PC-3 (cell line): ENCODE data around the gene FAM171A2. TPM values are rescaled to one million over a fixed set of nuclear protein-coding genes. Genes with fewer than 3 reads are reported as not detected.

Experiments used
- ATAC-seq: fragments of 200-7000 bp; cut with Tn5 transposase; 2 replicates; pipeline ENCODE4 v1.9.1; 2020; ENCODE audit warnings: mild to moderate bottlenecking, moderate library complexity
- BruUV-seq: library from RNA; stranded (reverse); fragments of 400-500 nt; replicated peaks from 2 replicates; lab custom pipeline; 2021; lab: Mats Ljungman, UMichigan
- CTCF ChIA-PET: fragments of 300-600 bp; sonication (Branson Sonifier 250); formaldehyde crosslinking; loops from one replicate; lab custom pipeline; 2022; ENCODE audit warnings: antibody characterized with exemption; lab: Charles Lee
- POLR2A ChIA-PET: fragments of 300-600 bp; sonication (Branson Sonifier 250); formaldehyde crosslinking; loops from one replicate; lab custom pipeline; 2022; ENCODE audit warnings: antibody characterized with exemption; ENCODE audit not compliant: unreplicated experiment; lab: Charles Lee
- DNase-seq: peaks from one replicate; pipeline ENCODE4 v3.0.0-alpha.2; 2015
- H2AFZ ChIP-seq: fragments of 300-600 bp; sonication (generic); 2 replicates; pipeline ENCODE4 v1.6.0; 2016; ENCODE audit warnings: antibody characterized with exemption, low read length
- H3F3A ChIP-seq: fragments of 300-600 bp; sonication (generic); one replicate; pipeline ENCODE4 v1.6.0; 2017; ENCODE audit warnings: antibody characterized with exemption, low read length, control low read depth, mild to moderate bottlenecking; ENCODE audit not compliant: unreplicated experiment
- H3K27ac ChIP-seq: fragments of 300-600 bp; sonication (generic); 2 replicates; pipeline ENCODE4 v1.5.1; 2016; ENCODE audit warnings: mild to moderate bottlenecking, low read length
- H3K27me3 ChIP-seq: fragments of 300-600 bp; sonication (generic); 2 replicates; pipeline ENCODE4 v1.6.1; 2016; ENCODE audit warnings: low read length, mixed read lengths
- H3K36me3 ChIP-seq: fragments of 300-600 bp; sonication (generic); 2 replicates; pipeline ENCODE4 v1.6.1; 2016; ENCODE audit warnings: low read depth, mixed run types, low read length, mixed read lengths
- H3K4me1 ChIP-seq: fragments of 300-600 bp; sonication (generic); 2 replicates; pipeline ENCODE4 v1.5.1; 2016; ENCODE audit warnings: low read length; ENCODE audit not compliant: insufficient read depth
- H3K4me2 ChIP-seq: fragments of 300-600 bp; sonication (generic); 2 replicates; pipeline ENCODE4 v1.6.0; 2016; ENCODE audit warnings: low read length
- H3K4me3 ChIP-seq: fragments of 300-600 bp; sonication (generic); 2 replicates; pipeline ENCODE4 v1.5.1; 2016; ENCODE audit warnings: mild to moderate bottlenecking, low read length, mixed read lengths
- H3K79me2 ChIP-seq: fragments of 300-600 bp; sonication (generic); 2 replicates; pipeline ENCODE4 v1.6.1; 2017; ENCODE audit warnings: low read length, mixed read lengths
- H3K9ac ChIP-seq: fragments of 300-600 bp; sonication (generic); 2 replicates; pipeline ENCODE4 v1.6.0; 2016; ENCODE audit warnings: mild to moderate bottlenecking, low read length
- H3K9me2 ChIP-seq: fragments of 300-600 bp; sonication (generic); replicated peaks from 2 replicates; pipeline ENCODE4 v1.6.1; 2016; ENCODE audit warnings: mixed run types, low read length, mixed read lengths
- H3K9me3 ChIP-seq: fragments of 300-600 bp; sonication (generic); 2 replicates; pipeline ENCODE4 v1.6.1; 2016; ENCODE audit warnings: low read length, mixed read lengths
- H4K20me1 ChIP-seq: fragments of 300-600 bp; sonication (generic); 2 replicates; pipeline ENCODE4 v1.6.1; 2016; ENCODE audit warnings: low read length, mixed read lengths
- EZH2 ChIP-seq: fragments of 300-600 bp; sonication (generic); IDR thresholded peaks from one replicate; pipeline ENCODE4 v1.6.1; 2017; ENCODE audit warnings: antibody characterized with exemption, mild to moderate bottlenecking, low read length; ENCODE audit not compliant: unreplicated experiment
- EZH2phosphoT487 ChIP-seq: fragments of 300-600 bp; sonication (generic); IDR thresholded peaks from 2 replicates; pipeline ENCODE4 v1.6.1; 2018; ENCODE audit warnings: mild to moderate bottlenecking, antibody characterized with exemption, low read length, borderline replicate concordance
- intact Hi-C: fragments of 100-400 bp; cut with micrococcal nuclease; formaldehyde crosslinking; loops from 2 replicates; pipeline ENCODE4 v1.9.0; 2023
- total RNA-seq: library from RNA; depleted of rRNA; stranded (reverse); fragments of >200 nt; gene quantifications from 2 replicates; pipeline ENCODE4 v1.2.3, GENCODE V29; 2014
- TF ChIP-seq, protein P1 (sequence below): fragments of 300-600 bp; sonication (generic); conservative IDR thresholded peaks from 2 replicates; pipeline ENCODE4 v1.5.1; 2017; ENCODE audit warnings: antibody characterized with exemption, low read depth, mild to moderate bottlenecking, low read length

Gene FAM171A2
- total RNA-seq, 1 experiment from 2014 or later, result 16.3 TPM

GRCh38 chr17:44380767-44381166 lies 17.1 kb upstream of the FAM171A2 start:
- Histone ChIP-seq H3K79me2 (no peaks in the 10 kb centered on the region), H3K4me1 (peaks cover 6% of the 10 kb centered on the region), H3K9me3 (no peaks in the 10 kb centered on the region), H2AFZ (no peak overlapping the region), H4K20me1 (no peaks in the 10 kb centered on the region), H3K4me3 (no peak overlapping the region), H3K27me3 (no peaks in the 10 kb centered on the region), H3K9ac (no peak overlapping the region), H3K36me3 (no peaks in the 10 kb centered on the region), H3F3A (no peaks in the 10 kb centered on the region), H3K4me2 (no peak overlapping the region), H3K9me2 (no peaks in the 10 kb centered on the region), H3K27ac (no peak overlapping the region)
- CTCF ChIA-PET, result interaction anchor here (0.6 kb wide), 1 partner anchor 535 kb away, joined by 3 read pairs; no protein-coding TSS in a partner anchor
- POLR2A ChIA-PET, result no interaction called here
- intact Hi-C loops, result no loop called here
- no TSS peak for BruUV-seq
- TF ChIP-seq EZH2phosphoT487 (no peak), EZH2 (no peak)
- TF ChIP-seq, protein P1, sequence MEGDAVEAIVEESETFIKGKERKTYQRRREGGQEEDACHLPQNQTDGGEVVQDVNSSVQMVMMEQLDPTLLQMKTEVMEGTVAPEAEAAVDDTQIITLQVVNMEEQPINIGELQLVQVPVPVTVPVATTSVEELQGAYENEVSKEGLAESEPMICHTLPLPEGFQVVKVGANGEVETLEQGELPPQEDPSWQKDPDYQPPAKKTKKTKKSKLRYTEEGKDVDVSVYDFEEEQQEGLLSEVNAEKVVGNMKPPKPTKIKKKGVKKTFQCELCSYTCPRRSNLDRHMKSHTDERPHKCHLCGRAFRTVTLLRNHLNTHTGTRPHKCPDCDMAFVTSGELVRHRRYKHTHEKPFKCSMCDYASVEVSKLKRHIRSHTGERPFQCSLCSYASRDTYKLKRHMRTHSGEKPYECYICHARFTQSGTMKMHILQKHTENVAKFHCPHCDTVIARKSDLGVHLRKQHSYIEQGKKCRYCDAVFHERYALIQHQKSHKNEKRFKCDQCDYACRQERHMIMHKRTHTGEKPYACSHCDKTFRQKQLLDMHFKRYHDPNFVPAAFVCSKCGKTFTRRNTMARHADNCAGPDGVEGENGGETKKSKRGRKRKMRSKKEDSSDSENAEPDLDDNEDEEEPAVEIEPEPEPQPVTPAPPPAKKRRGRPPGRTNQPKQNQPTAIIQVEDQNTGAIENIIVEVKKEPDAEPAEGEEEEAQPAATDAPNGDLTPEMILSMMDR, result no peak
- ATAC-seq, result no peak
- no peak for DNase-seq

GRCh38 chr17:44379887-44380286 lies 16.2 kb upstream of the FAM171A2 start:
- H4K20me1 ChIP-seq, result no peaks in the 10 kb centered on the region
- H3K4me1 ChIP-seq, result peaks cover under 1% of the 10 kb centered on the region; the same call in 1 of the 2 replicates
- no peaks in the 10 kb centered on the region for H3K9me2 ChIP-seq
- no peaks in the 10 kb centered on the region for H3K27me3 ChIP-seq
- no peaks in the 10 kb centered on the region for H3K36me3 ChIP-seq
- ChIA-PET CTCF (no interaction called here), POLR2A (no interaction called here)
- no peak overlapping the region for H3K4me3 ChIP-seq
- H3K27ac ChIP-seq, result no peak overlapping the region
- no peaks in the 10 kb centered on the region for H3K9me3 ChIP-seq
- DNase-seq, result no peak
- no TSS peak for BruUV-seq
- no peaks in the 10 kb centered on the region for H3K79me2 ChIP-seq
- intact Hi-C loops, result no loop called here
- H3F3A ChIP-seq, result no peaks in the 10 kb centered on the region
- H2AFZ ChIP-seq, result no peak overlapping the region
- TF ChIP-seq EZH2 (no peak), EZH2phosphoT487 (no peak)
- TF ChIP-seq, protein P1, result no peak
- no peak overlapping the region for H3K4me2 ChIP-seq
- H3K9ac ChIP-seq, result no peak overlapping the region
- no peak for ATAC-seq

DNA sequence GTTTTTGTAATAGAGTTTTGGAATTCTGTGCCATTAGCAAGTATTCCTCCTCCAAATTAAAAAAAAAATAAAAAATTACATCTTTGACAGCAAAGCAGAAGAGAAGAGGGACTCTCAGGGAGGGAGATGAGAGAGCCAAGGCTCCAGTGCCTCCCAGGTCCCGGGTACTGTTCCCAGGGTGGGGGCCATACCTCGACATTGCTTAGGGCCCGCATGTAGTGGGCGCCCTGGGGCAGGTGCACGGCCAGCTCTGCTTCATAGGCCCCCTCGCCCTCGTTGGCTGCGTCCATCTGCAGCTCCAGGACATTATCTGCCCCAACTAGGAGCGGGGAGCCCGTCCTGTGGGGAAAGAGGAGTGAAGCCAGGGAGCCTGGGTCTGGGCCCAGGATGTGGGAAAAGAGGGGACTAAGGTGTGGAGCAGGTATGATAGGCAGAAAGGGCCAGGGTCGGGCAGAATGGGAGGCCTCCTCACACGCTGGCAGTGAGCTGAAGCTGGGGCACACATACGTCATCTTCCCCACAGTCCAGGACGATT lies 14.6 kb upstream of the FAM171A2 start:
- Histone ChIP-seq H3K4me1 (no peaks in the 10 kb centered on the region), H3K79me2 (no peaks in the 10 kb centered on the region), H3K27ac (no peak overlapping the region), H3K9me3 (no peaks in the 10 kb centered on the region), H4K20me1 (no peaks in the 10 kb centered on the region), H3F3A (no peaks in the 10 kb centered on the region), H2AFZ (no peak overlapping the region), H3K36me3 (no peaks in the 10 kb centered on the region), H3K9ac (no peak overlapping the region), H3K4me3 (no peak overlapping the region), H3K27me3 (no peaks in the 10 kb centered on the region), H3K9me2 (no peaks in the 10 kb centered on the region), H3K4me2 (no peak overlapping the region)
- intact Hi-C loops, result no loop called here
- ATAC-seq (no peak), DNase-seq (no peak)
- POLR2A ChIA-PET, result no interaction called here
- BruUV-seq, result no TSS peak
- TF ChIP-seq EZH2phosphoT487 (no peak), EZH2 (no peak)
- TF ChIP-seq, protein P1, result no peak
- CTCF ChIA-PET, result interaction anchor here (0.6 kb wide), 1 partner anchor 15 kb away, joined by 3 read pairs; the partner anchor contains the start of gene FAM171A2
